H1 (cell line): ENCODE measurements around the gene KRTAP10-5. TPM values are rescaled to one million over a fixed set of nuclear protein-coding genes. Genes with fewer than 3 reads are reported as not detected.

Source experiments
- CHD7 ChIP-seq: fragments of 300-600 bp; sonication (generic); IDR thresholded peaks from 2 replicates; pipeline ENCODE4 v1.7.1; 2012; ENCODE audit warnings: low read length, moderate library complexity, mild to moderate bottlenecking, inconsistent platforms; ENCODE audit not compliant: insufficient replicate concordance
- CREB1 ChIP-seq: IDR thresholded peaks from 2 replicates; pipeline ENCODE4 v1.6.1; 2012; ENCODE audit warnings: inconsistent platforms
- CTCF ChIP-seq, 3 experiments: IDR thresholded peaks; 1 replicate in 2 of 3; 2 replicates in 1 of 3; pipeline versions ENCODE4 v1.5.1 to v1.6.1; 2011; ENCODE audit warnings: low read length in 3 of 3, mild to moderate bottlenecking in 3 of 3, inconsistent platforms in 2 of 3, low read depth in 1 of 3, moderate library complexity in 1 of 3; ENCODE audit not compliant: insufficient read depth in 1 of 3; ENCODE audit errors: control extremely low read depth in 1 of 3
- EP300 ChIP-seq, 2 experiments: IDR thresholded peaks; 1 replicate in 1 of 2; 2 replicates in 1 of 2; pipeline ENCODE4 v1.6.1; 2011 to 2012; ENCODE audit warnings: low read depth in 2 of 2, low read length in 2 of 2, mild to moderate bottlenecking in 2 of 2, borderline replicate concordance in 1 of 2, inconsistent platforms in 1 of 2, moderate library complexity in 1 of 2
- NRF1 ChIP-seq: IDR thresholded peaks from 2 replicates; pipeline ENCODE4 v1.6.1; 2011; ENCODE audit warnings: mild to moderate bottlenecking, low read depth, low read length, improper control_type of control experiment
- RBBP5 ChIP-seq: IDR thresholded peaks from 2 replicates; pipeline ENCODE4 v1.7.1; 2012; ENCODE audit warnings: low read depth, mild to moderate bottlenecking, inconsistent platforms, low read length, moderate library complexity, borderline replicate concordance
- RFX5 ChIP-seq: IDR thresholded peaks from 2 replicates; pipeline ENCODE4 v1.6.1; 2011; ENCODE audit warnings: low read depth, low read length, improper control_type of control experiment, borderline replicate concordance
- polyA plus RNA-seq, 7 experiments: library from polyadenylated mRNA; depleted of rRNA in 3 of 7; stranded (reverse) in 5 of 7; unstranded in 2 of 7; fragments of >200 nt in 5 of 7; fragments of 200-250 nt in 2 of 7; gene quantifications; 1 replicate in 5 of 7; 2 replicates in 1 of 7; 4 replicates in 1 of 7; pipeline versions ENCODE4 v1.2.1 to v1.2.3, GENCODE V29; 2011 to 2013; ENCODE audit warnings: missing spikeins in 2 of 7, mixed read lengths in 2 of 7
- total RNA-seq: library from RNA; stranded (reverse); fragmentation: NEBNext Ultra II Directional; extraction: Animal tissue kit (Norgen Biotek cat#: 25700); gene quantifications from 2 replicates; pipeline ENCODE4 v1.2.1, GENCODE V29; 2021

Gene KRTAP10-5
- total and polyA plus RNA-seq, 2 of the 8 experiments (the other 6 are each of a cell fraction or from before 2014, with no cell fraction given), result 0.09 TPM; not detected in 1

GRCh38 chr21:44596068-44596725 lies 15.8 kb upstream of the KRTAP10-5 start (continued):
- no peak for TF ChIP-seq CHD7
- TF ChIP-seq CTCF (IDR thresholded peaks at IDR 0.05; ENCODE audit: control extremely low read depth in 1 of 3, insufficient read depth in 1 of 3, low read depth in 1 of 3, low read length in 3 of 3), result no peak
- no peak for TF ChIP-seq EP300 (IDR thresholded peaks at IDR 0.05; ENCODE audit: borderline replicate concordance in 1 of 2, low read depth in 2 of 2, low read length in 2 of 2)
- TF ChIP-seq CREB1, result no peak
- no peak for TF ChIP-seq NRF1
- no peak for TF ChIP-seq RFX5
- TF ChIP-seq RBBP5, result no peak
